Cardiac atrium fibroblast (primary cell): ENCODE data around the gene NIT2. TPM values are rescaled to one million over a fixed set of nuclear protein-coding genes. Genes with fewer than 3 reads are reported as not detected.

ENCODE experiments used
- total RNA-seq: library from RNA; depleted of rRNA; stranded (reverse); fragments of >200 nt; gene quantifications from 2 replicates; pipeline ENCODE4 v1.2.3, GENCODE V29; 2015

Gene NIT2, protein sequence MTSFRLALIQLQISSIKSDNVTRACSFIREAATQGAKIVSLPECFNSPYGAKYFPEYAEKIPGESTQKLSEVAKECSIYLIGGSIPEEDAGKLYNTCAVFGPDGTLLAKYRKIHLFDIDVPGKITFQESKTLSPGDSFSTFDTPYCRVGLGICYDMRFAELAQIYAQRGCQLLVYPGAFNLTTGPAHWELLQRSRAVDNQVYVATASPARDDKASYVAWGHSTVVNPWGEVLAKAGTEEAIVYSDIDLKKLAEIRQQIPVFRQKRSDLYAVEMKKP
- 24.7 and 31.3 TPM in 2 replicates for total RNA-seq

DNA sequence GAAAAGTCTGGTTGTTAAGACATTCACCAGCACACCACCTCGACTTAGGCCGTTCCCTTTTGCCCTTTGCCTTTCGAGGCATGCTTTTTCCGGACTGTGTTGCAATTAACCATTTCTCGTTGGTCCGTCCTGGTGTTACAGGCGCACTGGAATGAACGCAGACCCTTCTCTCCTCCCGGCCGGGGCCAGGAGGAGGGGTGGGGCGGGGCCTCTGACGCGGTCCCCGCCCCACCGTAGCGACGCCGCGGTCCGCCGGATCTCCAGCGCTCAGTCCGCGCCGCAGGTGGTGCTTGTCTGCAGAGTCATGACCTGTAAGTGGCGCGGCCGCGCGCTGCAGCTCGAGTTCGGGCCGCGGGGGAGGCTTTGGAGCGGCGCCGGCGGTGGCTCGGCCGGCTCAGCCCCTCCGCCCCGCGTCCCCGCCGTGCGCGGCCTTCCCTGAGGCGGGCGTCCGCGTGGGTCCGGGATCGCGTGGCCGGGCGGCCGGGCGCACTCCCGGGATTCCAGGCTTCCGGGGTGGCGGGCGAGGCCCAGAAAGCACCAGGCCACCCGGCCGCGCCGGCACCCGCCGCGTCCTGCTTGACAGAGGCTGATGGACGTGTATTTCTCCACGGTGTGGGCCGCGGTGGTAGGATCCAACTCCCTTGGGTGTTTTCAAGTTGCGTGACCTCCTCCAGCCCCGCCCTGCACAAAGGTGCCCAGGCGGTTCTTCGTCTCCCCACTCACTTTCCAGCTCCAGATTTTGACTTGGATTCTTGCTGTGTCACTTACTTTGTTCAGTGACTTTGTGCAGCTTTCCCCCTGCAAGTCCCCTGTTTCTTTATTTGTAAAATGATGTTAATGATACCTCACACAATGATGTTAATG lies at the start of gene NIT2:
TSS of gene NIT2 (plus strand) at position 270 of the 864 bp plus-strand sequence. CDS start at position 305, 35 bp downstream.

GRCh38 chr3:100400780-100401673 lies 66.5 kb downstream of the NIT2 start, which contains the start of the genes LNP1 and TOMM70:
TSS of gene LNP1 (plus strand) at chr3:100401539. CDS start at chr3:100429730, 28,191 bp downstream.
TSS of gene TOMM70 (minus strand) at chr3:100401089. CDS start at chr3:100400949, 140 bp downstream.

Other genes starting within 250 kb of the NIT2 start
- gene FILIP1L, start 220.3 kb upstream of the NIT2 start, total RNA-seq: 18.1 and 22.0 TPM in 2 replicates
- 32.7 and 39.7 TPM in 2 replicates for gene TBC1D23, start 73.8 kb upstream of the NIT2 start, total RNA-seq
- gene TOMM70, start 66.3 kb downstream of the NIT2 start, total RNA-seq: 30.1 and 36.1 TPM in 2 replicates
- 1.5 and 2.9 TPM in 2 replicates for gene LNP1, start 66.8 kb downstream of the NIT2 start, total RNA-seq
- gene TMEM45A, start 157.9 kb downstream of the NIT2 start, total RNA-seq: 174 and 277 TPM in 2 replicates